HepG2 (cell line): ENCODE results near the gene SKIL. TPM values are rescaled to one million over a fixed set of nuclear protein-coding genes. Genes with fewer than 3 reads are reported as not detected.
A peak's percentile ranks its signal among the peaks of the same experiment; 100 is the strongest.

Source experiments
- ATAC-seq: fragments of 200-7000 bp; cut with Tn5 transposase; 3 replicates; pipeline ENCODE4 v1.9.1; 2020; ENCODE audit warnings: mild to moderate bottlenecking, moderate library complexity
- BruUV-seq: library from RNA; stranded (reverse); fragments of 400-500 nt; replicated peaks from 2 replicates; lab custom pipeline; 2021; lab: Mats Ljungman, UMichigan
- CTCF ChIA-PET: fragments of 300-600 bp; formaldehyde crosslinking; extraction: SDS; loops from one replicate; lab custom pipeline; 2021; ENCODE audit warnings: low total read pairs, inconsistent platforms, low intra/inter-chr PET ratio; lab: Yijun Ruan, JAX
- POLR2A ChIA-PET: fragments of 350-600 bp; sonication (Branson Sonifier 250); formaldehyde crosslinking; loops from one replicate; lab custom pipeline; 2020; ENCODE audit warnings: antibody characterized with exemption, inconsistent platforms; lab: Yijun Ruan, JAX
- DNase-seq: peaks from one replicate; pipeline ENCODE4 v3.0.0-alpha.2; 2015; ENCODE audit warnings: low spot score
- FAIRE-seq: peaks from 3 replicates; lab custom pipeline; 2011; peaks lifted over from hg19 to GRCh38; lab: Jason Lieb, UNC
- H2AFZ ChIP-seq: one replicate; pipeline ENCODE4 v1.6.1; 2011; ENCODE audit warnings: low read length, inconsistent platforms
- H3K27ac ChIP-seq: fragments of 300-600 bp; 3 replicates; pipeline ENCODE4 v1.8.0; 2011; ENCODE audit warnings: mixed run types, mild to moderate bottlenecking, mixed read lengths, low read length, inconsistent platforms; ENCODE audit not compliant: insufficient read depth; ENCODE audit errors: extremely low read length
- H3K27me3 ChIP-seq, 2 experiments: fragments of 200-600 bp in 1 of 2; 2 replicates in 1 of 2; 3 replicates in 1 of 2; pipeline versions ENCODE4 v1.6.0 to v1.8.0; 2011; ENCODE audit warnings: low read length in 2 of 2, mild to moderate bottlenecking in 2 of 2, moderate library complexity in 2 of 2, inconsistent platforms in 1 of 2; ENCODE audit not compliant: insufficient read depth in 2 of 2, control insufficient read depth in 1 of 2
- H3K36me3 ChIP-seq, 2 experiments: fragments of 200-600 bp in 1 of 2; replicated peaks in 1 of 2; 2 replicates in 1 of 2; 3 replicates in 1 of 2; pipeline versions ENCODE4 v1.5.1 to v1.8.0; 2011; ENCODE audit warnings: low read length in 2 of 2, inconsistent platforms in 1 of 2; ENCODE audit not compliant: insufficient read depth in 2 of 2, control insufficient read depth in 1 of 2
- H3K4me1 ChIP-seq: 2 replicates; pipeline ENCODE4 v1.5.1; 2012; ENCODE audit warnings: low read length, inconsistent platforms; ENCODE audit not compliant: insufficient read depth
- H3K4me2 ChIP-seq: 2 replicates; pipeline ENCODE4 v1.6.0; 2011; ENCODE audit warnings: low read depth, low read length, inconsistent platforms
- H3K4me3 ChIP-seq, 3 experiments: fragments of 200-600 bp in 1 of 3; sonication (generic), shearing (Covaris generic) in 1 of 3; replicated peaks in 1 of 3; 2 replicates each; pipeline ENCODE4 v1.5.1; 2011 to 2016; ENCODE audit warnings: low read length in 3 of 3, inconsistent platforms in 2 of 3, low read depth in 2 of 3, mild to moderate bottlenecking in 2 of 3, control low read depth in 1 of 3, mixed read lengths in 1 of 3; ENCODE audit not compliant: insufficient read depth in 1 of 3
- H3K79me2 ChIP-seq: one replicate; pipeline ENCODE4 v1.6.1; 2011; ENCODE audit warnings: low read length, inconsistent platforms; ENCODE audit not compliant: insufficient read depth
- H3K9ac ChIP-seq: 2 replicates; pipeline ENCODE4 v1.6.0; 2011; ENCODE audit warnings: mild to moderate bottlenecking, low read depth, low read length, inconsistent platforms; ENCODE audit not compliant: insufficient read depth
- H3K9me3 ChIP-seq: 2 replicates; pipeline ENCODE4 v1.5.1; 2012; ENCODE audit warnings: mild to moderate bottlenecking, low read length
- H4K20me1 ChIP-seq: 2 replicates; pipeline ENCODE4 v1.6.0; 2011; ENCODE audit warnings: inconsistent platforms, mild to moderate bottlenecking, low read length, moderate library complexity; ENCODE audit not compliant: insufficient read depth
- ELF3 ChIP-seq: IDR thresholded peaks from 2 replicates; pipeline ENCODE4 v1.6.1; 2016; ENCODE audit warnings: missing genetic modification reagents, missing compliant biosample characterization
- FOXC1 ChIP-seq: sonication (generic); formaldehyde crosslinking; IDR thresholded peaks from 2 replicates; pipeline ENCODE4 v1.8.0; 2022; ENCODE audit warnings: mild to moderate bottlenecking, missing genetic modification reagents, borderline replicate concordance
- HNF4A ChIP-seq: sonication (generic); formaldehyde crosslinking; IDR thresholded peaks from 2 replicates; pipeline ENCODE4 v1.4.0; 2020; ENCODE audit warnings: missing genetic modification reagents
- JUND ChIP-seq: sonication (generic); formaldehyde crosslinking; IDR thresholded peaks from 2 replicates; pipeline ENCODE4 v1.8.0; 2022; ENCODE audit warnings: mild to moderate bottlenecking, missing genetic modification reagents
- KMT2B ChIP-seq: IDR thresholded peaks from 2 replicates; pipeline ENCODE4 v1.6.1; 2016; ENCODE audit warnings: missing genetic modification reagents, missing compliant biosample characterization
- NFATC3 ChIP-seq: sonication (generic); formaldehyde crosslinking; IDR thresholded peaks from 2 replicates; pipeline ENCODE4 v1.5.1; 2020; ENCODE audit warnings: mild to moderate bottlenecking, missing genetic modification reagents
- NFIB ChIP-seq: sonication (generic); formaldehyde crosslinking; IDR thresholded peaks from 2 replicates; pipeline ENCODE4 v1.9.0; 2021; ENCODE audit warnings: missing genetic modification reagents, mild to moderate bottlenecking, borderline replicate concordance
- NR2F1 ChIP-seq, 2 experiments: fragments of 450-650 bp in 1 of 2; formaldehyde crosslinking in 1 of 2; IDR thresholded peaks; 2 replicates each; pipeline versions ENCODE4 v1.5.0 to v1.6.1; 2016 to 2020; ENCODE audit warnings: mild to moderate bottlenecking in 1 of 2, missing compliant biosample characterization in 1 of 2, missing genetic modification reagents in 1 of 2, moderate library complexity in 1 of 2
- TCF7L2 ChIP-seq: IDR thresholded peaks from 2 replicates; pipeline ENCODE4 v1.6.1; 2011; ENCODE audit warnings: mild to moderate bottlenecking, low read depth, low read length, moderate library complexity
- ZFP36L1 ChIP-seq: sonication (generic); formaldehyde crosslinking; IDR thresholded peaks from 2 replicates; pipeline ENCODE4 v1.8.0; 2022; ENCODE audit warnings: mild to moderate bottlenecking, missing genetic modification reagents, moderate library complexity
- ZKSCAN5 ChIP-seq: sonication (generic); formaldehyde crosslinking; IDR thresholded peaks from 2 replicates; pipeline ENCODE4 v1.5.1; 2020; ENCODE audit warnings: mild to moderate bottlenecking, missing genetic modification reagents
- ZNF180 ChIP-seq: sonication (generic); formaldehyde crosslinking; IDR thresholded peaks from 2 replicates; pipeline ENCODE4 v1.4.0; 2020; ENCODE audit warnings: low read depth, missing genetic modification reagents, borderline replicate concordance
- ZNF724P ChIP-seq: sonication (generic); formaldehyde crosslinking; IDR thresholded peaks from 2 replicates; pipeline ENCODE4 v1.8.0; 2022; ENCODE audit warnings: missing genetic modification reagents, borderline replicate concordance
- WGBS: methylation state at CpG from one replicate; pipeline ENCODE4 v1.1.6; 2017; ENCODE audit warnings: low lambda C conversion rate; 5-methylcytosine and 5-hydroxymethylcytosine counted together
- in situ Hi-C: cut with HindIII; loops from 2 replicates; pipeline ENCODE4 v1.10.0; 2017; ENCODE audit warnings: low pct_unique_long_range_greater_than_20kb; ENCODE audit not compliant: extremely low pct_ligation_motif_present
- intact Hi-C: fragments of 100-400 bp; cut with micrococcal nuclease; formaldehyde crosslinking; loops from one replicate; pipeline ENCODE4 v1.10.0; 2022; ENCODE audit not compliant: unreplicated experiment
- polyA plus RNA-seq, 8 experiments: library from polyadenylated mRNA; depleted of rRNA in 3 of 8; stranded (reverse) in 7 of 8; unstranded in 1 of 8; fragments of >200 nt; fragmentation: Illumina TruSeq in 4 of 8; extraction: Trizol in 4 of 8; gene quantifications; 2 replicates each; pipeline versions ENCODE4 v1.2.1 to v1.2.3, GENCODE V29; 2011 to 2016; ENCODE audit warnings: low read depth in 4 of 8, missing spikeins in 1 of 8, mixed read lengths in 1 of 8; ENCODE audit not compliant: insufficient read depth in 1 of 8
- total RNA-seq, 5 experiments: library from RNA; depleted of rRNA; stranded (reverse); fragments of >200 nt; fragmentation: Illumina TruSeq; extraction: Trizol; gene quantifications; 2 replicates each; pipeline ENCODE4 v1.2.3, GENCODE V29; 2016; ENCODE audit warnings: low read depth in 1 of 5
- TF ChIP-seq, protein P1 (sequence below): conservative IDR thresholded peaks from 2 replicates; pipeline ENCODE4 v1.6.1; 2018; ENCODE audit warnings: missing genetic modification reagents
- TF ChIP-seq, protein P2 (sequence below): sonication (generic); formaldehyde crosslinking; IDR thresholded peaks from 2 replicates; pipeline ENCODE4 v1.5.0; 2020; ENCODE audit warnings: missing genetic modification reagents
- TF ChIP-seq, protein P3 (sequence below): sonication (generic); IDR thresholded peaks from 2 replicates; pipeline ENCODE4 v1.6.1; 2016; ENCODE audit warnings: low read depth, borderline replicate concordance
- TF ChIP-seq, protein P4 (sequence below): sonication (generic); formaldehyde crosslinking; conservative IDR thresholded peaks from 2 replicates; pipeline ENCODE4 v1.4.0; 2020; ENCODE audit warnings: mild to moderate bottlenecking, missing genetic modification reagents, moderate library complexity

SKIL gene
- total and polyA plus RNA-seq, 2 of the 13 experiments (the other 11 are each of a cell fraction or from before 2014, with no cell fraction given) = 5.2 to 20.7 TPM

DNA sequence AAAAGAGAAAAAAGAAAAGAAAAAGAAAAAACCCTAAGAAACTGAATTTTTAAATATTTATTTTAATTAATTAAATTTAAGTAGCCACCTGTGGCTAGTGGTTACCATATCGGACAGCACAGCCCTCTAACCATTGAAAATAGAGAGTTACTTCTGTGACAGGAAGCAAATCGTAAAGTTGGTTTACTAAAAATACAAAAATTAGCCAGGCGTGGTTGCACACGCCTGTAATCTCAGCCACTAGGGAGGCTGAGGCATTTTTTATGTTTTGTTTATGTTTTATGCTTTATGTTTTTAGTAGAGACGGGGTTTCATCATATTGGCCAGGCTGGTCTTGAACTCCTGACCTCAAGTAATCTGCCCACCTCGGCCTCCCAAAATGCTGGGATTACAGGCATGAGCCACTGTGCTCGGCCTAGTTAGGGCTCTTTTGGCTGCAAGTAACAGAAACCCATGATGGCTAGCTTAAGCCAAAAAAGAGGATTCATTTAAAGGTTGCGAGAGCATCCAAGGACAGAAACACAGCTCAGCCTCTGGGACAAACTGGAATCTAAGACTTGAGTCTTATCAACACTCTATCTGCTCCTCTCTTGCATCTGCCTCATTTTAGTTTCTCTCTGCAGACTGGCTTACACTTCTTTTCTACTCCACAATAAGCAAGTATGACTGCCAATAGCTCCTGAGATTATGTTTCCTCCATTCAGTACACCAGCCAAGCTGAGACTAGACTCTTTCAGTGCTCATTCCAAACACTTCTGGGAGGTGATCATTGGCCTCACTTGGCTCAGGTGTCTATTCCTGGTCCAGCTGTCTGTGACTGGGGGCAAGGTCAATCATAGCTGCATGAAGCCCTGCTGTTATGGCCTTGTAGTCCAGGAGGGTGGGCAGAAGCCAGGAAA is 6.8 kb upstream of the SKIL start:
- POLR2A ChIA-PET = no interaction called here
- H4K20me1 ChIP-seq = no peaks in the 10 kb centered on the region
- ATAC-seq = peak; percentile 74
- no peak overlapping the region for H3K9ac ChIP-seq
- in situ Hi-C loops (no loop called here), intact Hi-C loops (no loop called here)
- 70% methylated on average over 8 of the region's 8 CpGs for WGBS
- CTCF ChIA-PET = no interaction called here
- no TSS peak for BruUV-seq
- no peaks in the 10 kb centered on the region; a peak in 1 of 5 replicates for H3K27me3 ChIP-seq
- H2AFZ ChIP-seq = no peak overlapping the region
- H3K4me3 ChIP-seq = no peak overlapping the region
- peak; percentile 28 for FAIRE-seq
- H3K36me3 ChIP-seq = no peaks in the 10 kb centered on the region
- DNase-seq = no peak
- no peaks in the 10 kb centered on the region for H3K9me3 ChIP-seq
- no peak overlapping the region for H3K4me2 ChIP-seq
- no peaks in the 10 kb centered on the region for H3K79me2 ChIP-seq
- no peak overlapping the region for H3K27ac ChIP-seq
- H3K4me1 ChIP-seq = peaks cover 52% of the 10 kb centered on the region
- TF ChIP-seq FOXC1 (CRISPR knock-in tag) (no peak), ZNF724P (CRISPR knock-in tag) (no peak), JUND (CRISPR knock-in tag) (no peak), ZKSCAN5 (CRISPR knock-in tag) (peak; percentile 71; the same call in 1 of the 2 replicates), HNF4A (peak; percentile 42; the same call in 1 of the 2 replicates), TCF7L2 (no peak), NR2F1 (CRISPR knock-in tag; IDR thresholded peaks at IDR 0.05) (no peak), NFIB (CRISPR knock-in tag) (no peak), NFATC3 (CRISPR knock-in tag) (no peak), ZNF180 (no peak), KMT2B (CRISPR knock-in tag) (no peak), ZFP36L1 (no peak), ELF3 (CRISPR knock-in tag) (no peak)
- TF ChIP-seq, protein P1, sequence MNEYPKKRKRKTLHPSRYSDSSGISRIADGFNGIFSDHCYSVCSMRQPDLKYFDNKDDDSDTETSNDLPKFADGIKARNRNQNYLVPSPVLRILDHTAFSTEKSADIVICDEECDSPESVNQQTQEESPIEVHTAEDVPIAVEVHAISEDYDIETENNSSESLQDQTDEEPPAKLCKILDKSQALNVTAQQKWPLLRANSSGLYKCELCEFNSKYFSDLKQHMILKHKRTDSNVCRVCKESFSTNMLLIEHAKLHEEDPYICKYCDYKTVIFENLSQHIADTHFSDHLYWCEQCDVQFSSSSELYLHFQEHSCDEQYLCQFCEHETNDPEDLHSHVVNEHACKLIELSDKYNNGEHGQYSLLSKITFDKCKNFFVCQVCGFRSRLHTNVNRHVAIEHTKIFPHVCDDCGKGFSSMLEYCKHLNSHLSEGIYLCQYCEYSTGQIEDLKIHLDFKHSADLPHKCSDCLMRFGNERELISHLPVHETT (CRISPR knock-in tag) = no peak
- TF ChIP-seq, protein P2, sequence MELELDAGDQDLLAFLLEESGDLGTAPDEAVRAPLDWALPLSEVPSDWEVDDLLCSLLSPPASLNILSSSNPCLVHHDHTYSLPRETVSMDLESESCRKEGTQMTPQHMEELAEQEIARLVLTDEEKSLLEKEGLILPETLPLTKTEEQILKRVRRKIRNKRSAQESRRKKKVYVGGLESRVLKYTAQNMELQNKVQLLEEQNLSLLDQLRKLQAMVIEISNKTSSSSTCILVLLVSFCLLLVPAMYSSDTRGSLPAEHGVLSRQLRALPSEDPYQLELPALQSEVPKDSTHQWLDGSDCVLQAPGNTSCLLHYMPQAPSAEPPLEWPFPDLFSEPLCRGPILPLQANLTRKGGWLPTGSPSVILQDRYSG (CRISPR knock-in tag) = no peak
- TF ChIP-seq, protein P3, sequence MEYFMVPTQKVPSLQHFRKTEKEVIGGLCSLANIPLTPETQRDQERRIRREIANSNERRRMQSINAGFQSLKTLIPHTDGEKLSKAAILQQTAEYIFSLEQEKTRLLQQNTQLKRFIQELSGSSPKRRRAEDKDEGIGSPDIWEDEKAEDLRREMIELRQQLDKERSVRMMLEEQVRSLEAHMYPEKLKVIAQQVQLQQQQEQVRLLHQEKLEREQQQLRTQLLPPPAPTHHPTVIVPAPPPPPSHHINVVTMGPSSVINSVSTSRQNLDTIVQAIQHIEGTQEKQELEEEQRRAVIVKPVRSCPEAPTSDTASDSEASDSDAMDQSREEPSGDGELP = peak; percentile 15; the same call in 1 of the 2 replicates
- TF ChIP-seq, protein P4, sequence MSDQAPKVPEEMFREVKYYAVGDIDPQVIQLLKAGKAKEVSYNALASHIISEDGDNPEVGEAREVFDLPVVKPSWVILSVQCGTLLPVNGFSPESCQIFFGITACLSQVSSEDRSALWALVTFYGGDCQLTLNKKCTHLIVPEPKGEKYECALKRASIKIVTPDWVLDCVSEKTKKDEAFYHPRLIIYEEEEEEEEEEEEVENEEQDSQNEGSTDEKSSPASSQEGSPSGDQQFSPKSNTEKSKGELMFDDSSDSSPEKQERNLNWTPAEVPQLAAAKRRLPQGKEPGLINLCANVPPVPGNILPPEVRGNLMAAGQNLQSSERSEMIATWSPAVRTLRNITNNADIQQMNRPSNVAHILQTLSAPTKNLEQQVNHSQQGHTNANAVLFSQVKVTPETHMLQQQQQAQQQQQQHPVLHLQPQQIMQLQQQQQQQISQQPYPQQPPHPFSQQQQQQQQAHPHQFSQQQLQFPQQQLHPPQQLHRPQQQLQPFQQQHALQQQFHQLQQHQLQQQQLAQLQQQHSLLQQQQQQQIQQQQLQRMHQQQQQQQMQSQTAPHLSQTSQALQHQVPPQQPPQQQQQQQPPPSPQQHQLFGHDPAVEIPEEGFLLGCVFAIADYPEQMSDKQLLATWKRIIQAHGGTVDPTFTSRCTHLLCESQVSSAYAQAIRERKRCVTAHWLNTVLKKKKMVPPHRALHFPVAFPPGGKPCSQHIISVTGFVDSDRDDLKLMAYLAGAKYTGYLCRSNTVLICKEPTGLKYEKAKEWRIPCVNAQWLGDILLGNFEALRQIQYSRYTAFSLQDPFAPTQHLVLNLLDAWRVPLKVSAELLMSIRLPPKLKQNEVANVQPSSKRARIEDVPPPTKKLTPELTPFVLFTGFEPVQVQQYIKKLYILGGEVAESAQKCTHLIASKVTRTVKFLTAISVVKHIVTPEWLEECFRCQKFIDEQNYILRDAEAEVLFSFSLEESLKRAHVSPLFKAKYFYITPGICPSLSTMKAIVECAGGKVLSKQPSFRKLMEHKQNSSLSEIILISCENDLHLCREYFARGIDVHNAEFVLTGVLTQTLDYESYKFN (CRISPR knock-in tag) = 0 out of 2 replicates have a peak, but pooled peaks have one; percentile 29
